GM21737 (cell line): ENCODE results near the gene OGFR.

Source experiments
- ATAC-seq: cut with Tn5 transposase; IDR thresholded peaks from one replicate; pipeline ENCODE4 v1.9.1; 2021; ENCODE audit warnings: mild to moderate bottlenecking, moderate library complexity; ENCODE audit not compliant: unreplicated experiment

OGFR gene

GRCh38 chr20:62804627-62805154 is at the start of gene OGFR:
TSS of gene OGFR (plus strand) at chr20:62804835. CDS start at chr20:62804860, 25 bp downstream.
- no peak for ATAC-seq

GRCh38 chr20:62754991-62755356 is 49.7 kb upstream of the OGFR start:
- no peak for ATAC-seq

GRCh38 chr20:62755817-62756724 is 48.6 kb upstream of the OGFR start:
- no peak for ATAC-seq

- ATAC-seq: no peak
Measured at GRCh38 chr20:62758226-62758912, 46.3 kb upstream of the OGFR start.

- ATAC-seq: no peak
Measured at GRCh38 chr20:62759981-62760431, 44.6 kb upstream of the OGFR start.

GRCh38 chr20:62760471-62760855 is 44.2 kb upstream of the OGFR start:
- ATAC-seq: no peak

- ATAC-seq: no peak
Measured at GRCh38 chr20:62760856-62761758, 43.5 kb upstream of the OGFR start.

GRCh38 chr20:62761759-62762131 is 42.9 kb upstream of the OGFR start:
- no peak for ATAC-seq

GRCh38 chr20:62762376-62762775 is 42.3 kb upstream of the OGFR start:
- no peak for ATAC-seq

- ATAC-seq: no peak
Measured at GRCh38 chr20:62762801-62763368, 41.8 kb upstream of the OGFR start.

GRCh38 chr20:62763404-62763803 is 41.2 kb upstream of the OGFR start:
- no peak for ATAC-seq

GRCh38 chr20:62764156-62764935 is 40.3 kb upstream of the OGFR start:
- ATAC-seq: no peak

GRCh38 chr20:62765021-62765420 is 39.6 kb upstream of the OGFR start:
- no peak for ATAC-seq

- no peak for ATAC-seq
Measured at GRCh38 chr20:62765432-62766070, 39.1 kb upstream of the OGFR start.

GRCh38 chr20:62766071-62766450 is 38.6 kb upstream of the OGFR start:
- ATAC-seq: no peak

- ATAC-seq: no peak
Measured at GRCh38 chr20:62766716-62767115, 37.9 kb upstream of the OGFR start.

GRCh38 chr20:62768234-62768546 is 36.4 kb upstream of the OGFR start:
- no peak for ATAC-seq

GRCh38 chr20:62768551-62769287 is 35.9 kb upstream of the OGFR start:
- ATAC-seq: no peak
